ENCODE measurements around the gene UTRN.

The UTRN gene

GRCh38 chr6:144314003-144314485 is 28.9 kb downstream of the UTRN start:
- no peak for DNase-seq (ENCODE audit: low spot score)

- DNase-seq (ENCODE audit: low spot score), result no peak
Observed at GRCh38 chr6:144314562-144314961, 29.4 kb downstream of the UTRN start.

GRCh38 chr6:144315226-144315980 is 30.3 kb downstream of the UTRN start:
- no peak for DNase-seq (ENCODE audit: low spot score)

- no peak for DNase-seq (ENCODE audit: low spot score)
Observed at GRCh38 chr6:144315981-144316861, 31.1 kb downstream of the UTRN start.

- DNase-seq (ENCODE audit: low spot score), result no peak
Observed at GRCh38 chr6:144316862-144317195, 31.7 kb downstream of the UTRN start.

GRCh38 chr6:144317736-144318135 is 32.6 kb downstream of the UTRN start:
- DNase-seq (ENCODE audit: low spot score), result no peak

GRCh38 chr6:144319211-144319610 is 34.1 kb downstream of the UTRN start:
- no peak for DNase-seq (ENCODE audit: low spot score)

- no peak for DNase-seq (ENCODE audit: low spot score)
Observed at GRCh38 chr6:144320741-144321140, 35.6 kb downstream of the UTRN start.

GRCh38 chr6:144321839-144322591 is 36.9 kb downstream of the UTRN start:
- DNase-seq (ENCODE audit: low spot score), result no peak

GRCh38 chr6:144325232-144325631 is 40.1 kb downstream of the UTRN start:
- DNase-seq (ENCODE audit: low spot score), result no peak

GRCh38 chr6:144326393-144326792 is 41.3 kb downstream of the UTRN start:
- no peak for DNase-seq (ENCODE audit: low spot score)

- DNase-seq (ENCODE audit: low spot score), result no peak
Observed at GRCh38 chr6:144327081-144327480, 41.9 kb downstream of the UTRN start.

GRCh38 chr6:144330017-144330987 is 45.2 kb downstream of the UTRN start:
- peak; percentile 76 for DNase-seq (ENCODE audit: low spot score)

GRCh38 chr6:144331491-144331969 is 46.4 kb downstream of the UTRN start:
- DNase-seq (ENCODE audit: low spot score), result no peak

- no peak for DNase-seq (ENCODE audit: low spot score)
Observed at GRCh38 chr6:144332177-144332576, 47.0 kb downstream of the UTRN start.

- DNase-seq (ENCODE audit: low spot score), result no peak
Observed at GRCh38 chr6:144334150-144334708, 49.1 kb downstream of the UTRN start.
